ENCODE measurements around the gene SNRPA1.

Gene SNRPA1

DNA sequence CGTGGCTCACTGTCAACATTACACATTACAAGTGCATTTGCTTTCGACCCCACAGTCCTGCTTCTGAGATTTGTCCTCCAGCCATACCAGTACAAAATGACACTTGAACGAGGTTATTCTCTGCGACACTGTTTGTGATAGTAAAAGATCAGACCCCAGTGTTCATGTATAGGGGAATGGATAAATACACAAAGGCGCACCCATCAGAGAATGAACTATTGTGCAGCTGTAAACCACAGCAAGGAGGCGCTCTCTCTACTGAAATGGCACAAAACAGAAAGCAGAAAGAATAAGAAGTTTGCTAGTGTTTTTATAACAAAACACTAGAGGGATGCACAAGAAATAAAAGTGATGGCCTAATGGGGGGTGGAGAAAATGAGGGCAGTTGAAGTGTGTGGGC is 38.3 kb downstream of the SNRPA1 start:
- peak; percentile 39 for DNase-seq

DNA sequence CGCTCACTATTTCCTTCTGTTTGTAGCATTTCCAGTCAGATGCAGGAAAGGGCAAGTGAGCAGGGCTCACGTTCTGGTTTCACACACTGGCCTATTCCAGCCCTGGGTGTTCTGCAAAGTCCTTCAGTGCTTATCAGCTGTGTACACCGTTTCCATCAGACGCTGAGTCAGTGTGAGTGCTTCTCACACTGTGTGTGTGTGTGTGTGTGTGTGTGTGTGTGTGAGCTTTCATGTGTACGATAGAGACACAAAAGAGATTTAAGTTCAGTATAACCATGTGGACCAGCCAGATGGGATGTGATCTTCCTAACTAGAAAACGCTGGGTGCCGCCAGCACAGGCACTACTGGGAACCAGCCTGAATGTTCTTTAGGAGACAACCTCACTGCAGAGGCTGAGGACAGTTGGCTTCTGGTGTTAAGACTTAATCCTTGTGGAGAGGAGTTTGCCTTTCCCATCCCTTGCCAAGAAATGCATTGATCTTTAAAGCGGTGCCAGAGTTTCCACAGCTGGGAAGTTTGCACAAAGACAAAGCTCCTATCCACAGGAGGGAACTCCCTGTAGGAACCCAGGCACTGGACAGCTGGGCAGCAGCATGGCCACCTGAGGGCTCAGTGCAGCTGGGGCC is 39.3 kb downstream of the SNRPA1 start:
- peak; percentile 83 for DNase-seq

DNA sequence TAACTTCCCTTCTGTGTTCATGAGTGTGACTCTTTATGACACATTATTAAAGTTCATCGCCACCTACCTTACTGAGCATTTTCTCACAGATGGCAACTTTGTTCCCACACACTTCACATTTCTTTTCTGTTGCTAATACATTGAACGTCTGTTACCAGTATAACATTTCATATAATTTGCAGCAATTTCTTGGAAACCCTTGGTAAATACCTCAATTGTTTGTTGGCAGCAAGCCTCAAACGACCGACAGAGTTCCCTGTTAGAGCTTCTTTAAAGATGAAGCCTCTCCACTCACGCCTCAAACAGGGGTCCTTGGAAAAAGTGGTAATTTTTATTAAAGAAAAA is 40.0 kb downstream of the SNRPA1 start:
- DNase-seq = peak; percentile 51

DNA sequence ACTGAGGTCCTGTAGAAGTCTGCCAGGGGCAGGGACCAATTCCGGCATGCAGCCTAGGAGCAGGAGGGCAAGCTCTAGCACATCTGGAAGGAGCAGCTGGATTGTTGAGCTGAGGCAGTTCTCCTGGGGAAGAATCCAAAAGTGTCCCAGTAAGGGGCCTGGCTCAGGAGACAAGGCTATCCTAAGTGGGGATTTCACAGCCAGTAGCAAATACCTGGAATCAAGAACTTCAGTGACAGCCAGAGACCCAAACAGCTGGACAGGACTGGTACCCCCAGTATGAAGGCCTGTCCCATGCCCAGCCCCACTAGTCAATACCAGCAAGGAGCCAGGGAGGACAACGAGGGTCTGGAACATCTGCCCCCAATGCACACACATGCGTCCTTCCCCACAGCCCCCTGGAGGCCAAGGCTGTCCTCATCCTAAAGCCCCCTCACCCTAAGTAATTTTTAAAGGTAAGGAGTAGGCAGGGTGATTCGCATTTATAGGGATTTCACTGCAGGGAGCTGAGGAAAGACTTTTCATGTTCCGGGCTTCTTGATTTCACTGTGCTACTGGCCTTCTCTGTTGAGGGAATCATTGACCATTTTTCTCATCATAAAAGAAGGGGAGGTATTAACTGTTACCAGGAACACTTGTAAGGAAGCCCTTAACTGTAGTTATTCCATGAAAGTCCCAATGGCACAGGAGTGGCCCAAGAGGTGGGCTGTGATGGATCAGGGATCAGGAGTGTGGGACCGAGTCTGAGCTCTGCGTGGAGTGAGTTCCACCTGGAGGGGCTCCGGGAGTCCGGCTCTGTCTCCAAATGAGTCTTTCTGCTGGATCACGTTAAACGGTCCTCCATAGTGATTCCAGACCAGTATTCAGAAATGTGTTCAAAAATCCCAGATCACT is 40.6 kb downstream of the SNRPA1 start:
- DNase-seq = no peak

DNA sequence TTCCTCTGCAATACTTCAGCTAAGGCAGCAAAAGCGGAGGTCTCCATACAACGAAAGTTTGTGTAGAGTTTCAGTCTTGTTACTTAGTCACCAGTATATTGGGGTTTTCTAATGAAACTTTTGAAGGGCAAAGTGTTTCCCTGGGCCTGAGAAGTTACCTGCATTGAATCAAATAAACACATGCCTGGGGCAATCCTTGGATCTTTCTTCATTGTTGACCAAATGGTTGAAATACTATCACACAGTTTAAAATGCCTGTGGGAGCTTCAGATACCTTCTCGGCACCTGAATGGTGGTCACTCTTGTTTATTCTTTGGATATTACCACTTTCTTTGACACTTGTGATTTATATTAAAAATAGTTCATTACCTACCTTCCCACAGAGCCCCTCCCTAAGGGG is 42.2 kb downstream of the SNRPA1 start:
- peak; percentile 27 for DNase-seq

DNA sequence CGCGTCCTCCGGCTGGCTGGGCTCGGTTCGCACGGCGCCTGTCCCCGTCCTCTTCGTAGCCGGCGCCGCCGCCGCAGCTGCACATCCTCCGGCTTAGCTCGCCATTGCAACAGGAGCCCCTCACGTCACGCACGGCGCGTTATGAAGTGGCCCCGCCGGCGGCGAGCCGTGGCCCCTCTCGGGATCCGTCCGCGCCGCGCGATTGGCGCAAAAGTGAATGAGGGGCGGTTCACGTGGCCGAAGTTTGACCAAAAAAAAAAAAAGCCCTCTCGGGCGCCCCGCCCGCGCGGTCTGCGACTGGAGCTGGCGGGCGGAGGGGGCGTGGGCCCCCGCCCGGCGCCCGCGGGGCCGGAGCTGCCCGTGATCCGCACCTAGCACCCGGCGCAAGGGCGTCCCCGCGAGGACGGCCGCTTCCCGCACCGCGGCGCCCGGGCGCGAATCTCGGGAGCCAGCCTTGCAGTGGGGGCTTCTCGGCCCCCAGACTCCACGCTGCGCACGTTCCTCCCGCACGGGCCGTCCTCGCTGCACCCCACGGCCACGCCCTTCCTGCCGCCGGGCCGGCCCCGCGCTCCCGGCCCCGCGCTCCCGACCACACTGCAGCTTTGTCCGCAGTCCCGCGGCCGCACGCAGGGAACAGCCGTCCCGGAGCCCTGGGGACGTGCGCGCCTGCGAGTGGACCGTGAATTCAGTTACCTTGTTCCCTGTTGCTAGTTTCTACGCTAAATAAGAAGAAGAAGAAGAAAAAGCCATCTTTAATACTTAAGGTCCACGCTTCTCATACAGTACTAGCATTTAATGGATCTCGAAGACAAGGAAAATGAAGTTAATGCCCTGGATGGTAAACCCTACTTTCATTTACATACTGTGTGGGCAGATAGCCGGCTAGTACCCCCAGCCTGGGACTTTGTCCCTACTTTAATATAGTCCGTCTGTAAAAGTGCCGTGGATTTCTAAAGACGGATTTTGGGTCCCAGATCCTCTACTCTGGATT is 42.9 kb downstream of the SNRPA1 start, which contains the start of gene CHSY1:
Gene CHSY1 (minus strand): TSS at position 219 of the 991 bp plus-strand sequence. CDS start 592 bp downstream, outside the sequence.
- peak; percentile 95 for DNase-seq

DNA sequence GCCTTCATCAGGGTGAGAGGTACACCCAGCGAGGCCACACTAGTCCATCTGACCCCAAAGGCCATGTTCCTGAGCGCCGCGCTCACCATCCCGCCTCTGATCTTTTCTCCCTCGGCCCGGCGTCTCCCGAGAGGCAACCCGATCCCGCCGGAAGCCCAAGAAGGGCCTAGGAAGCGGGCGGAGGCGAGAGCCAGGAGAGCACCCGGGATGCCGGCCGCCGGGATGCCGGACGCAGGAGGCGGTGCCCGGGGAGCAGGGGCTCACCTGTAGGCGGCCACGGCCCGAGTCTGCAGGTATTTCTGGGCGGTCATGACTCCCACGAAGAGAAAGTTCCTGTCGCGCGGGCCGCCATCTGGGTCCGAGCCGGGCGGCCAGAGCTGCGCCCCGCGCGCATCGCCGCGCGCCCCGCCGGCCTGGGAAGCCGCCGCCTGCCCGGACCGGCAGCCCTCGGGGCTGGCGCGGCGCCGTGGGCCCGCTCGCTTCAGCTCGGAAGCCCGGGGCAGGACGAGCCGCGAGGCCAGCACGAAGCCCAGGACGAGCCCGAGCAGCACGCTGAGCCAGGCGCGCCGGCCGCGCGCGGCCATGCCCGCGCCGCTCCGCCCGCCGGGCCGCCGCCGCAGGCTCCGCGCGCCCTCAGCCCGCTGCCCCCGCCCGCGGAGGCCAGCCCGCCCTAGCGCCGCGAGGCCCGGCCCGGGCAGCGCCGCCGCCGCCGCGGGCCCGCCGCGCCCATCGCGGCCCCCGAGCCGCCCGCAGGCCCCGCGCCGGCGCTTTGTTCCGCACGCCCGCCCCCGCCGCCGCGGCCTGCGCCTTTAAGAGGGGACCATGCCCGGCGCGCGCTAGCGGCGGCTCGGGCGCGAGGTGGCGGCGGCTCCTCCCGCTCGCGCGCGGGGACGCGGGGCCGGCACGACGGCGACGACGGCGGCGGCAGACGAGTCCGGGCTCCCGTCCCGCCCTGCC is 43.9 kb downstream of the SNRPA1 start:
- peak; percentile 84 for DNase-seq

DNA sequence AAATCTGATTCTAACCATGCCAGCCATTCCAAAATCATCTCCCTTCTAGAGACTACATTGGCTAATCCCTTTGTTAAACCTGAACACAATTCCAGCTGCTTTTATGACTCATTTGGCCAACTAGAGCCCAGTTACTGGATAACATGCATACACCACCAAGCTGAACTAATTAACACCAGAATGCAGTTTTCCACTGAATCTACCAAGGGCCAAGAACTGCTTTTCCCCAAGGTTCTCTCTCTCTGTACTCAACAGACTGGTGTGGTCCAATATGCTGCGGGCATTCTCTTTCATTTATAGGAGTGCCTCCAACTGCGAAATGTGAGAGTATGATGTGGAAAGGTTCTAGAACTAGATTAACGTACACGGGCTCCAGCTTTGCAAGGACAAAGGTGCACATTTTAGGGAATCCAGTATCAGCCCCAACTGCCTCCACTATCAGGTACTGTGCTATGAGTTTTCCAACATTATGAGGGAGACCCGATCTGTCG is 44.7 kb downstream of the SNRPA1 start:
- DNase-seq = peak; percentile 40

DNA sequence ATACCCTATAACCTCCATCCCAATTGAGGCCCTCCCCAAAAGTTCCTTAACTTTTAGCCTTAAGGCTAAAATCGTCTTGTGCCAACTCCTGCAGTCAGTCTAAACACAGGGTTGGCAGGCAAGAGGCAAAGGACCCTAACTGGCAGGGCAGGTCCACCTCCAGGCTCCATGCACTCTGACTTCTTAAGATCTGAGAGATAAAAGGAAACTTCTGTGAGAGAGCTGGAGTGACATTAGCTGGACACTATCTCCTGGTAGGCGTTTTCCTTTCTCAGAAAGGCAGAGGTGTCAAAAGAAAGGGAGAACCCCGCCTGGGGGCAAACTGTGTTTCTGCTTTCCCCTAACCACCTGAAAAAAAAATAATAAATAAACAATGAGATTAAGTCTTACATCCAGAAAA is 46.8 kb downstream of the SNRPA1 start:
- no peak for DNase-seq

DNA sequence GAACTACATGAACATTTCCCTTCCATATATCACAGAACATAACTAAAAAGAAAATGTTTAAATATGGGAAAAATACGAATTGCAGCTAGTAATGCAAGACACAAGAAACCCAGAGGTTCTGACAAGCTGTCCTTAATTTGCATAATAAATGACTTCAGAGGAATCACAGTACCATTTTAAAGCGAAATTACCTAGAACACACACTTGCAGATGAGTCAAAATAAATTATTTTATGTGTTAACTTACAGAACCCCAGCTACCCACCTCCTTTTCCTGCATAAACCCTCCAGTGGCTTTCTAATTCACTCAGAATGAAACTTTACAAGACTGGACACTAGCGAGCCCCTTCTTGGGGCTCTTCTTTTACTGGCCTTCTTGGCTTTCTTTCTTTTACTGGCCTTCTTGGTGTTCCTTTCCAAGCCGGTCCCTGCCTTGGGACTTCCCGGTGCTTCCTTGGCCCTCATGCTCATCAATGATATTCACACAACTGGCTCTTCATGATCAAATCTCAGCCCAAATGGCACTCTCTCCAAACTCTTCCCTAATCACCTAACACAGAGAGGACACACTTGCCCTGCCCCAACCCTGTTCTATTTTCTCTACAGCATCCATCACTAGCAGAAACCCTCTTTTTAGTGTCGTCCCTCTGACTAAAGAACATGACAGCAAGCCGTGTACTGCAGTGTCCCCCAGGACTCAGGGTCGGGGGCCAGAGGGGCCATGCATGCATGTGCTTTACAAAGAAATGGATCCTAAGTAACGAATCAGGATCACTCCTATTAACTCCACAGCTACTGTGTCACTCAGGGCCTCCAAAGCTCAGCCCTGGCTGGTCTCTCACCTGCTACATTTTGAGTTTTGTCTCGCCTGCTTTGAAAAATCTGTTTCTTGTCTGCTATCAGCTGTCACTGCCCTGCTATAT is 48.0 kb downstream of the SNRPA1 start:
- no peak for DNase-seq

DNA sequence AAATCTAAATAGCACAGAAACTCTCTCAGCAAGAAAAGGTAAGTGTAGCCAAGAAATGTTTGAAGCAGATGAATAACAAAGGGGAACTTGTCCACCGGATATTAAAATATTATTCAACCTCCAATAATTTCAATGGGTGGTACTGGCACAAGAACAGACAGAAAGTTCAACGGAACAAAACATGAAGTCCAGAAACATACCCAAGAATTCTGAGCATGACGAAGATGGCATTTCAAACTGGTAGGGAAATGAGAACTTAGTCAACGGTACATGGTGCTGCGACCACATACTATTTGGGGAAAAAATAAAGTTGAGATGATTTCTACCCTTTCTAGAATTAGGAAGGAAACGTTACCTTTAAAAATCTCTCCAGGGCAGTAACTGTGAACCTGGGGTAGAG is 48.7 kb downstream of the SNRPA1 start:
- no peak for DNase-seq

DNA sequence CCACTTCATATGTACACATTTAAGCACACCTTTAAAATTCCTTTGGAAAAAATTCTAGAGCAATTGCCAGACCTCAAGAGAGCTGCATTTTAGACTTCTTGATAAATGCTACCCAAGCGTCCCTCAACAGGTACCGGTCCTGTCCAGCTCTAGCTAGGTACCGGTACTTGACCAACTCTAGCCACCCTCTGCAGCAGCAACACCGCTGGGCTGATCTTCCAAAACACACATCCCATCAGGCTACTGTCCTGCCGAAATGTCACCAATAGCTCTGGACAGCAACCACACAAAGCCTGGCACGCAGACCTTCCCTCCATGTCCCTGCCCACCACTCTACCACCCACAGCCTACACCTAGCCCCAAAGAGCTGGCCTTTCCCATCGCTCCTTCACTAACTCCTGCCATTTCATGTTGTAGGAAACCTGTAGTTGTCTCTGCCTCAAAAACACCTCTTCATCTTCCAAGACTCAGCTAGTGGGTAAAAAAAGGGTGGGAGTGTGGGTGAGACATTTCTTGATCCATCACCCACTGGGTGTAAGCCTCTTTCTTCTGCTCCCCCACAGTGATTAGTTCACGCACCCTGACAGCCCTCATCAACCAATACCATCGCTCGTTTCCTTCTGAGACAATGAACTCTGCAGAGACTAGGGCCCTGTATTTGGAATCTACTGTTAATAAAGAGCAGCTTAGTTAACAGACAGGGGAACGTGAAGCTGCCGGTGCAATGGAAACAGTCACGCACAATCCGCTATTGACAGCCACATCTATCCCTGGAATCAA is 50.0 kb downstream of the SNRPA1 start:
- no peak for DNase-seq

DNA sequence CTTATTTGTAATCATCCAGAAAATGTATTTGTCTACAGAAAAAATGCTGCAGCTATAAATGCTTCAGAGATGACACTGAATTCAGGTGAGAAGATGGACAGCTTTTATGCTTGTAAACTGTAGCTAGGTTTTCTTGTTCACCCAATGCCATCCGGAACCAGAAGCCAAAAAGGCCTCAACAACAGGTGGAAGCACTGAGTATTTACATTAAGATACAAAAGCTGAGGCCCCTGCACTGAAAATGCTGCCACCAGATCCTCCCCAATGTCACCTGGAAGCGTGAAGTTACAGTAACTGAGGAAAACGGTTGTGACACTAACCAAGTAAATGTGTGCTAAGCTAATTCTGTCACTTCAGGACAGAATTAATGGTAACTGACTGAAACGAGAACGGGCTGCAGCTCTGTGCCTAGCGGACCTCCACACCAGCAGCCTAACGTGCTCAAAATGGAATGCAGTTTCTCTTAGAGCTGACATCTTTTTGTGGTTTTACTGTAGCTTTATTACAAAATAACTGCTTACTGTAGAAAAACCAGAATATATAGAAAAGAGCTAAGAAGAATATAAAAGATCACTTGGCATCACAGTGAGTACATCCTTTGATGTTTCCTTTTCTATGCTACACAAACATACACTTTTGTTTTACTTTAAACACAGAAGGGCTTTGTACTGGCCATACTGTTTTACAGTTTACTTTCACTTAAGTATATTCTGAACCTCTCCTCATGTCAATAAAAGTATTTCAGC is 50.8 kb downstream of the SNRPA1 start:
- no peak for DNase-seq

DNA sequence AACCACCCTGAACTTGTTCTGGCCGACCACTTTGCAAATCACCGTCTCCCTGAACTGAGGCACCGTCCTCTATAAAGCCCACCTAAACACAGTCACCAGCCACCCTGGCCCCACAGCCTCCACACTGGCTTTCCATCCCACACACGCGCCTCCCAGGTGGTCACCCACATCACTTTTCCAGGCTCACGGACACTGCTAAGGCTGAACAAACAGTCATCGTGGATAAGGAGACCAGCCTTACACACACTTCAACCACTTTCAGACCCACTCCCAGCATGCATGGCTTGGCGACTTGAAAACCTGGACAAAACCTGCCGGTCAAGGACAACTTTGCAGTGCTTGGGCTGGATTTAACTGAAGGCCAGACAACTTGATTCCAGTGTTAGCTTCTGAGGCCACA is 51.6 kb downstream of the SNRPA1 start:
- no peak for DNase-seq

DNA sequence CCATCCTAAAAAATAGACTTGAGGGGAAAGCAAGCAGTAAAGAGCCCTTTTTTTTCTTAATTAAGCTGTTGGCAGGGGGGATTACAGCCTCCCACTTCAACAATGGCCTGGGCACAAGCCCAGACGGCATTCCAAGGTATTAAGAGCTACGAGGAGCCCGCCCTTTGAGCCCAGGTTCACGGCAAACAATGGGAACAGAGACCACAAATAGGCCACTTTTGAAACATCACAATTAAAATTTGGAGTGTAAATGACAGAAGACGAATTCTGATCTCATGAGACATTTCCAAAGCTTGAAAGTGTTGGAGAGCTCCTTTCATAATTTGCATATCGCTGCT is 52.1 kb downstream of the SNRPA1 start:
- no peak for DNase-seq

DNA sequence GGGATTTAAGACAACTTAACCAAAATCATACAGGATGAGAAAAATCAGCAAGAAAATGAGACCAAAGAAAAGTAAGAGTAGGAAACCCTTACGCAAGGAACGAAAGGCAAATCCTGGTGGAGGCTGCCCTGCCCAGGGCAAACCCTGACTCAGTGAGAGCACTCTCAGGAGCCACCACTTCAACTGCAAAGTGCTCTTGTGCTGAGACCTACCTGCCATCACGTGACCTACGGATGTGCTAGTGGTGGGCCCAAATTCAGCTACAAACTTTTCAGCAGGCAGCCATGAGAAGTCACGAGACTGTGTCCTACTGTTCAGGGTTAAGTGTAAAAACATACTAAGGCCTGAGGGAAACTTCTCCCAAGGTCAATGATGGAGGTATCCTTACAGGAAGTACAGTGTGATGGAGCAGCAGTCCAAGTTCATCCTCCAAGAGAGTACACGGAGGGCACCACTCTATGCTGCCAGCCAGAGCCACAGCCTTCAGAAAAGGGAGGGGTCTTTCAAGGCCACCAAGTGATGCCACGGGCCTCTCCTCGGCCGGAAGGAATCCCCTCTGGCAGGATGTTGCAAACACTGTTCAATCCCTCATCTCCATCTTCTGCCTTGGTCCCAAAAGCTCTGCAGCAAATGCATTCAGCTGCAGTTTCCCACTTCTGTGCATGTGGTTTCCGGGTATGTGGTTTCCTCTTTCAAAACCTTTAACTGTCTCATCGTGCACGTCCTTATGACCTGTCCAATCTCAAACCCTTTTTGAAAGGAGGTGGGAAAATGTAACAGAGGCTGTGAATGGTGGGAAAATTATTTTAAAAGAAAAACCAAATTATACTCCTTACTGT is 52.7 kb downstream of the SNRPA1 start:
- DNase-seq = no peak

DNA sequence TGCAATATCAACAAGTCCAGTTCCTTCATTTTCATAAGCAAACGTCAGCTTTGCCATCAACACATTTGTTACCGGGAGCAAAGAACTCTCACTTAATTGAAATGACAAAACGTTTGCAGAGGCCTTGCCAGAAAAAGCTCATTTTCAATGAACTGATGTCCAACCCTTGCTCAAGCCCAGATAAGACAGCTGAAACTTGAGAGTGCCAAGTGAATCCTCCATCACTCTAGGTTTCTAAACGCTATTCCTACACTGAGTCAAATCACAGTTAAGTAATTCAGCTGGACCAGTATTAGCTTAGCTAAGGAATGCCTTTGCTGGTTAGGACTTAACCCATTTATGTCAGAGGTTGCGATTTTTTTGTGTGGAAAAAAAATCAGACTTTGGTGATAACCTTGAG is 54.7 kb downstream of the SNRPA1 start:
- no peak for DNase-seq

DNA sequence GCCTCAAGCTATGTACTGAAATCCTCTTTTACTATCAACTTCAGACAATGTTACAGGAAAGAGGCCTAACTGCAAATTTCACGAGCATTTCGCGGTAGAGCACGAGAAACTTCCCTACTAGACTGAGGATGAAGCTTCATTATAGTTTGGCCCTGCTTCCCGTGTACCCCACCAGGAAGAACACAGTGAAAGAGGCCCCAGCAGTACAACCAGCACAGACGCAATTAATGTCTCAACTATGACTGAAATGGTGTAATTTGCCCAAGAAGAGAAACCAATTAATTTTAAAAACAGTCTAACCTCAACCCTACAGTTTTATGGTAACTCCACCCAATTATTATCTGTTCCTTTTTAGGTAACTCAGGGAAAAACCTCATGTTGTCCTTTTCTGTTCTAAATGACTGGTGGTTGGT is 55.3 kb downstream of the SNRPA1 start:
- no peak for DNase-seq

All from NCI-H69 (cell line).